IPS DF 6.9 (cell line): ENCODE results near the gene IFITM1.
"Not testable (repeated sequence)": the region's sequence is repeated elsewhere in the genome, so short reads cannot be mapped to it uniquely, and the experiment has no call there.

Experiments used
- DNase-seq: peaks from one replicate; pipeline ENCODE4 v3.0.0-alpha.2; 2013; ENCODE audit warnings: low read depth, low spot score
- H3K27ac ChIP-seq: one replicate; pipeline ENCODE4 v1.5.1; 2013; ENCODE audit warnings: low read length, control low read depth
- H3K27me3 ChIP-seq: 2 replicates; pipeline ENCODE4 v1.6.1; 2013; ENCODE audit warnings: mild to moderate bottlenecking, low read length; ENCODE audit not compliant: control insufficient read depth, insufficient read depth
- H3K36me3 ChIP-seq: 2 replicates; pipeline ENCODE4 v1.6.1; 2013; ENCODE audit warnings: low read length; ENCODE audit not compliant: control insufficient read depth, insufficient read depth
- H3K4me1 ChIP-seq: 2 replicates; pipeline ENCODE4 v1.6.1; 2013; ENCODE audit warnings: low read length; ENCODE audit not compliant: control insufficient read depth, insufficient read depth
- H3K4me3 ChIP-seq: 2 replicates; pipeline ENCODE4 v1.5.1; 2013; ENCODE audit warnings: mild to moderate bottlenecking, low read length
- H3K9me3 ChIP-seq: 2 replicates; pipeline ENCODE4 v1.6.1; 2013; ENCODE audit warnings: low read length, inconsistent platforms; ENCODE audit not compliant: control insufficient read depth, insufficient read depth
- WGBS: extraction: QIAGEN DNeasy Blood & Tissue Kit; methylation state at CpG from one replicate; pipeline ENCODE4 v1.1.7; 2013; ENCODE audit warnings: mixed read lengths, missing lambda C conversion rate; ENCODE audit not compliant: insufficient read length, insufficient coverage; 5-methylcytosine and 5-hydroxymethylcytosine counted together

Gene IFITM1

GRCh38 chr11:304915-305843 is 8.7 kb upstream of the IFITM1 start:
- Histone ChIP-seq H3K9me3 (no peaks in the 10 kb centered on the region), H3K27me3 (no peaks in the 10 kb centered on the region), H3K4me1 (peaks cover 27% of the 10 kb centered on the region), H3K4me3 (no peak overlapping the region), H3K27ac (no peak overlapping the region), H3K36me3 (no peaks in the 10 kb centered on the region)
- WGBS = no CpG with 5 or more reads among the region's 19 CpGs
- DNase-seq = no peak

DNA sequence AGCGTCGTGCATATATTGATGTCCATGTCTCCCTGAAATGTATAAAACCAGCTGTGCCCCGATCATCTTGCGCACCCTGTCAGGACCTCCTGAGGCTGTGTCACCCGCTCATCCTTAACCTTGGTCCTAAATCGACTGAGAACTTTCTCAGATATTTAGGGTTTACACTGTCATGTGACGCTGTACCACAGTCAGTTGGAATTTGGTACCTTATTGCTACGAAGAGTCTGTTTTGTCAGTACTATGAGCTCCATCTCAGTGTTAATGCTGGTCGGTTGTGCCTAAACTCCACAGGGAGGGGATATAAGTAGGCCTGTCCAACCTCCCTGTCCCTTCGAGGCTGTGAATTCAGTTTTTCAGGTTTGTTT is 8.0 kb upstream of the IFITM1 start:
- H3K27me3 ChIP-seq = no peaks in the 10 kb centered on the region
- no peaks in the 10 kb centered on the region for H3K36me3 ChIP-seq
- H3K4me3 ChIP-seq = no peak overlapping the region
- H3K27ac ChIP-seq = no peak overlapping the region
- WGBS = no CpG with 5 or more reads among the region's 10 CpGs
- H3K9me3 ChIP-seq = no peaks in the 10 kb centered on the region
- DNase-seq = no peak
- H3K4me1 ChIP-seq = peaks cover 23% of the 10 kb centered on the region

DNA sequence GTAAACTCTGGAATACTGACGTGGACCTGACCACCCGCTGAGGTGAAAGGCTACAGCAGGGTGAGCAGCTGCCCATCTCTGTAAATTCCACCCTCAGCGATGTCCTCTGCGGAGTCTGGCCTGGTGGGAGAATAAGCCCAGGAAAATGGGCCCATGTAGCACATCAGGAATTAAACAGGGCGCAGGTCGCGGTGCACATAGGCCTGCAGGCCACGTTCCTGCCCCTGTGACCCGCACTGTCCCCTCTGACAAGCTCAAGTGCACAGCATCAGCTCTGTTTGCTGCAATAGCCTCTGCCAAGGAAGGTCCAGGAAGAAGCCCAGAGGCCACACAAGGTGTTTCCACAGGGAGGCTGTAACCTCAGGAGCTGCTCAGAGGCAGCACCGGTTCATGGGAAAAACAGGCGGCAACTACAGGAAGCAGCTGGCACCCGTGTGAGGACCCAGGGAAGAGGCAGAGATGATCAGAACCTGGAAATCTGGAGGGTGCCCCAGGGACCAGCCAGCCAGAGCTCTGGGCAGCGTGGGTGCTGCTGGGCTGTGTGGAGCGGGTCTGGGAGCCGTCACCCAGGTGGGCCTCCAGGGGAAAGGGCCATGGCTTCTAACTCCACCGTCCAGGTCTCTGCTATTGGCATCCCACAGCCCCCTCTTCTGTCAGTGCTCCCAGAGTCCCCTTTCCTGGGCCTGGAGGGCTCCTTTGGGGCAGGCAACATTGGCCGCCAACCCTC is 7.0 kb upstream of the IFITM1 start:
- DNase-seq = no peak
- H3K4me1 ChIP-seq = peaks cover 20% of the 10 kb centered on the region
- no peak overlapping the region for H3K27ac ChIP-seq
- H3K36me3 ChIP-seq = no peaks in the 10 kb centered on the region
- no peaks in the 10 kb centered on the region for H3K27me3 ChIP-seq
- WGBS = no CpG with 5 or more reads among the region's 17 CpGs
- H3K4me3 ChIP-seq = no peak overlapping the region
- H3K9me3 ChIP-seq = no peaks in the 10 kb centered on the region

DNA sequence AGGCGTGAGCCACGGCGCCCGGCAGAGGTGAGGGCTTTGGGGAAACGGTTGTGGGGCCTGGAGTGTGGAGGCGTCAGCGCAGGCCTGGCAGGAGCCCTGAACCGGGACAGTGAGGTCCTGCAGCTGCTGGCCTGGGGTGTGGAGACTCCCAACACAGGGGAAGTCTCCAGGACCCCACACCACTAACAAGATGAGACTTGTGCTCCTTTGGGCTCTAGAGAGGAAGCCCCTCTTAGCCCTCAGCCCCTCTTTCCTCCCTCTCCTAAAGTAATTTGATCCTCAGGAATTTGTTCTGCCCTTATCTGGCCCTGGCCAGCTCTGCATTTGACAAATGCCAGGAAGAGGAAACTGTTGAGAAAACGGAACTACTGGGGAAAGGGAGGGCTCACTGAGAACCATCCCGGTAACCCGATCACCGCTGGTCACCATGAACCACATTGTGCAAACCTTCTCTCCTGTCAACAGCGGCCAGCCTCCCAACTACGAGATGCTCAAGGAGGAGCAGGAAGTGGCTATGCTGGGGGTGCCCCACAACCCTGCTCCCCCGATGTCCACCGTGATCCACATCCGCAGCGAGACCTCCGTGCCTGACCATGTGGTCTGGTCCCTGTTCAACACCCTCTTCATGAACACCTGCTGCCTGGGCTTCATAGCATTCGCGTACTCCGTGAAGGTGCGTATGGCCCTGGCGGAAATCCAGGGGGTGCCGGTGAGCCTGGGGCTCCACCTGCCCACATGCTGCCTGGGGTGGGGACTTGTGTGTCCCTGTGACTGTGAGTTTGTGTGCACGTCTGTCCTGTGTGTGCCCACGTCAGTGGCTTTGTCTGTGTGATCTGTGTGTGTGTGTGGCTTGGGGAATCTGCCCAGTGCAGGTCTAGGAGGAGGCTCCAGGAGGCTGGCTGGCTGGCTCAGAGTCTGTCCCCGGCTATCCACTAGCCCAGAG is 5.8 kb upstream of the IFITM1 start, which contains the start of gene IFITM2:
Gene IFITM2, plus strand, starts transcription at position 51 of the 943 bp plus-strand sequence. Its CDS starts 377 bp downstream, at position 428.
- not testable (repeated sequence) for H3K4me3 ChIP-seq, H3K9me3 ChIP-seq, H3K36me3 ChIP-seq, H3K27ac ChIP-seq, DNase-seq, H3K27me3 ChIP-seq
- H3K4me1 ChIP-seq = peaks cover 25% of the 10 kb centered on the region
- no CpG with 5 or more reads among the region's 28 CpGs for WGBS

DNA sequence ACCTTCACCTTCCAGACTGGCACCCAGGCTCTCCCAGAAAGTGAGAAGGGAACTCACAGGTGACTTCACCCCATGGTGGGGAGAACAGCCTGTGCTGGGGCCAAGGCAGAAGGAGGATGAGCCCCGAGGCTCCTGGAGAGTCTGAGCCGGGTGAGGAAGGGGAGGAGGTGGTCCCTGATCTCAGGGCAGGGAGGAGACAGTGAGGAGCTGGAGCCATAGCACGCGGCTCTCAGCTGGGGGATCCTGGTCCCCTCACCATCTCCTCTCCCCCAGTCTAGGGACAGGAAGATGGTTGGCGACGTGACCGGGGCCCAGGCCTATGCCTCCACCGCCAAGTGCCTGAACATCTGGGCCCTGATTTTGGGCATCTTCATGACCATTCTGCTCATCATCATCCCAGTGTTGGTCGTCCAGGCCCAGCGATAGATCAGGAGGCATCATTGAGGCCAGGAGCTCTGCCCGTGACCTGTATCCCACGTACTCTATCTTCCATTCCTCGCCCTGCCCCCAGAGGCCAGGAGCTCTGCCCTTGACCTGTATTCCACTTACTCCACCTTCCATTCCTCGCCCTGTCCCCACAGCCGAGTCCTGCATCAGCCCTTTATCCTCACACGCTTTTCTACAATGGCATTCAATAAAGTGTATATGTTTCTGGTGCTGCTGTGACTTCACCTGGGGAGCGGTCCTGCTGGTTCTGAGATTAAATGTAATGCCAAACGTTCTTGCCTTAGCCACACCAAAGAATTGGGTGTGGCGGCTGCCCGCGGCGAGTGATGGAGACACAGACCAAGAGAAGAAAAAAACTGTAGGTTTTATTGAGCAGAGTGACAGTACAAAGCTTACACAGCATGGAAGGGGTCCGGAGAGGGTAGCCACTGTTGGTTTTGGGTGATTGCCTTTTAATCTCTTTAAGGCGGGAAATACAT is 4.8 kb upstream of the IFITM1 start:
- not testable (repeated sequence) for H3K36me3 ChIP-seq, H3K27ac ChIP-seq, H3K4me3 ChIP-seq, H3K9me3 ChIP-seq, DNase-seq, H3K27me3 ChIP-seq
- WGBS = no CpG with 5 or more reads among the region's 24 CpGs
- peaks cover 25% of the 10 kb centered on the region for H3K4me1 ChIP-seq

DNA sequence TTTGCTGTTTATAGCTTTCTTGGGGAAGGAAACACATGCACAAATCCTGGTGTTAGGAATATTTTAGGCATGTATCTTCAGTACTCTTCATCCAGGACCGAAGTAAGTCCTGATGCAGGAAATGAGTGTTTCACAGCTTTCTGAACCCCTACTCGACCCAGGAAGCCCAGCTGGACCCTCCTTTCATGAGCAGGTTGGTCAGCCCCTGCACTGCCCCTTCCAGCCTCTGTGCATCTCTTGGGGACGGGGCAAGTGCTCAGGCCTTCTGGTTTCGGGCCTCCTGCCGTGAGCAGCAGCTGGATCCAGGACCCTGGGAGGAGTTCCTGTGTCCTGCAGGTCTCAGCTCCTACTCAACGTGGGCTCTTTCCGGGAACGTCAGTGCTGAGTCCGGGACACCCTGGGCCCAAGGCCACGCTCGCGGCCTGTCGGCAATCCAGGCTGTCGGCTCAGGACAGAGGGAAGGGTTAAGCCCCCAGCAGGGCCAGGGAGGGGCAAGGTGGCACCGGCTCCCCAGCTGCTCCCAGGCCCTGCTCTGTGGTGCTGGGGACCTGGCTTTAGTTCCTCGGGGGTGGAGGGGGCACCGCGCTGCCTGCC is 3.8 kb upstream of the IFITM1 start:
- H3K27me3 ChIP-seq, H3K9me3 ChIP-seq, H3K27ac ChIP-seq, DNase-seq, H3K4me3 ChIP-seq, H3K36me3 ChIP-seq: not testable (repeated sequence)
- no CpG with 5 or more reads among the region's 18 CpGs for WGBS
- peaks cover 24% of the 10 kb centered on the region for H3K4me1 ChIP-seq

DNA sequence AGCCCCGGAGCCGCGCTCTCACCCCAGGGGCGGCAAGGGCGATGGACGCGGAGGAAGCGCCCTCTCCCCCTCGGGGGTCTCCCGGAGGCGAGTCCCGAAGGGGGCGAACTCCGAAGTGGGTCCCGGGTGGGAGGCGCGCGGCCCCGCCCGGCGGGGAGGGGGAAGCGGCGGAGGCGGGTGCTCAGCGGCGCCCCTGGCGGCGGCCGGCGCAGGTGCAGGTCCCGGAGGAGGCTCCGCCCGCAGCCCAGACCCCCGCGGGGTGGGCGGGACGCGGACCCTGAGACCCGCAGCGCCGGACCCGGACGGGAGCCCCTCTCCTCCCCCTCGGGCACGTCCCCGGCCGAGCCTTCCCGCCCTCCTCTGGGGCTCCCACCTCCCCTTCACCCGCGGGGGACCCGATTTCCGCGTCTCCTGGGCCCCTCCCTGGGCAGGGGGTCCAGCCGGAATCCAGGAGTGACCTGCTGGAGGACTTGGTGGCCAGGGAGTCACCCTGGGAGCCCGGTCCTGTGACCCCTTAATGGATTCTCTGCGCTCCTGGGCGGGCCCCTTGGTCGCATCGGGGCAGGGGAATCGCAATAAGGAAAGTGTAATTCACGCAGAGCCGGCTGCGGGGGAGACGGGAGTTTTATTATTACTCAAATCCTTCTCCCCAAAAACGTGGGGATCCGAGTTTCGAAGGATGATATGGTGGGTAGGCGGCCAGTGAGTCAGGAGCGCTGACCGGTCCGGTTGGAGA is 2.7 kb upstream of the IFITM1 start:
- H3K27ac ChIP-seq, H3K36me3 ChIP-seq, DNase-seq, H3K27me3 ChIP-seq, H3K9me3 ChIP-seq, H3K4me3 ChIP-seq: not testable (repeated sequence)
- no CpG with 5 or more reads among the region's 71 CpGs for WGBS
- H3K4me1 ChIP-seq = peaks cover 27% of the 10 kb centered on the region

- peaks cover 27% of the 10 kb centered on the region for H3K4me1 ChIP-seq
- no peaks in the 10 kb centered on the region for H3K9me3 ChIP-seq
- DNase-seq = no peak
- H3K27me3 ChIP-seq = no peaks in the 10 kb centered on the region
- no CpG with 5 or more reads among the region's 14 CpGs for WGBS
- no peak overlapping the region for H3K4me3 ChIP-seq
- H3K36me3 ChIP-seq = no peaks in the 10 kb centered on the region; the same call in 1 of the 2 replicates
- no peak overlapping the region for H3K27ac ChIP-seq
Observed at GRCh38 chr11:312092-312816, 1.6 kb upstream of the IFITM1 start.
